ENCODE results near the gene BDH1.
"Not testable (repeated sequence)": the region's sequence is repeated elsewhere in the genome, so short reads cannot be mapped to it uniquely, and the experiment has no call there.

Gene BDH1

GRCh38 chr3:197482001-197482400 is 73.8 kb downstream of the BDH1 start:
- DNase-seq: no peak

- DNase-seq: no peak
Measured at GRCh38 chr3:197480320-197480719, 75.4 kb downstream of the BDH1 start.

- DNase-seq: peak; percentile 60
Measured at GRCh38 chr3:197478746-197479668, 76.8 kb downstream of the BDH1 start.

GRCh38 chr3:197477816-197478215 is 78.0 kb downstream of the BDH1 start:
- DNase-seq: not testable (repeated sequence)

- no peak for DNase-seq
Measured at GRCh38 chr3:197475997-197476525, 79.7 kb downstream of the BDH1 start.

- no peak for DNase-seq
Measured at GRCh38 chr3:197475514-197475913, 80.3 kb downstream of the BDH1 start.

GRCh38 chr3:197472151-197472550 is 83.6 kb downstream of the BDH1 start:
- DNase-seq: no peak

GRCh38 chr3:197471221-197472010 is 84.4 kb downstream of the BDH1 start:
- DNase-seq: no peak

GRCh38 chr3:197468866-197469382 is 86.8 kb downstream of the BDH1 start:
- no peak for DNase-seq

GRCh38 chr3:197468167-197468566 is 87.6 kb downstream of the BDH1 start:
- DNase-seq: no peak

- DNase-seq: peak; percentile 80
Measured at GRCh38 chr3:197466586-197467399, 89.0 kb downstream of the BDH1 start.

- no peak for DNase-seq
Measured at GRCh38 chr3:197465996-197466549, 89.7 kb downstream of the BDH1 start.

GRCh38 chr3:197465197-197465995 is 90.4 kb downstream of the BDH1 start:
- no peak for DNase-seq

GRCh38 chr3:197464794-197465193 is 91.0 kb downstream of the BDH1 start:
- DNase-seq: no peak

- DNase-seq: no peak
Measured at GRCh38 chr3:197463279-197463678, 92.5 kb downstream of the BDH1 start.

- no peak for DNase-seq
Measured at GRCh38 chr3:197462808-197463207, 93.0 kb downstream of the BDH1 start.

GRCh38 chr3:197460639-197461038 is 95.1 kb downstream of the BDH1 start:
- DNase-seq: no peak

GRCh38 chr3:197460002-197460401 is 95.8 kb downstream of the BDH1 start:
- no peak for DNase-seq

All from NCI-H1694 treated with DMSO at 0.1 percent for 48 hours (cell line).